GM12878 (cell line): ENCODE measurements around the gene GLO1. TPM values are rescaled to one million over a fixed set of nuclear protein-coding genes. Genes with fewer than 3 reads are reported as not detected.

Experiments used
- ATAC-seq: fragments of 200-7000 bp; cut with Tn5 transposase; 3 replicates; pipeline ENCODE4 v1.9.1; 2020; ENCODE audit warnings: mild to moderate bottlenecking, moderate library complexity
- BruUV-seq: library from RNA; stranded (reverse); fragments of 400-500 nt; replicated peaks from 2 replicates; lab custom pipeline; 2021; lab: Mats Ljungman, UMichigan
- CTCF ChIA-PET: fragments of 300-600 bp; sonication (Branson Sonifier 250); formaldehyde crosslinking; extraction: SDS; loops from one replicate; lab custom pipeline; 2021; ENCODE audit warnings: inconsistent platforms; lab: Yijun Ruan, JAX
- POLR2A ChIA-PET: fragments of 350-600 bp; formaldehyde crosslinking; extraction: SDS; loops from one replicate; lab custom pipeline; 2021; ENCODE audit warnings: inconsistent platforms; lab: Charles Lee
- RAD21 ChIA-PET: fragments of 300-600 bp; sonication (Branson Sonifier 250); formaldehyde crosslinking; loops from one replicate; lab custom pipeline; 2023; ENCODE audit warnings: antibody characterized with exemption; ENCODE audit not compliant: unreplicated experiment; lab: Charles Lee
- SMC1A ChIA-PET: fragments of 300-600 bp; sonication (Branson Sonifier 250); formaldehyde crosslinking; loops from one replicate; lab custom pipeline; 2023; ENCODE audit not compliant: unreplicated experiment, uncharacterized antibody; lab: Charles Lee
- DNase-seq: peaks from one replicate; pipeline ENCODE4 v3.0.0-alpha.2; 2011; ENCODE audit warnings: low read depth, low spot score
- FAIRE-seq: peaks from 3 replicates; lab custom pipeline; 2011; peaks lifted over from hg19 to GRCh38; lab: Jason Lieb, UNC
- H2AFZ ChIP-seq: 2 replicates; pipeline ENCODE4 v1.6.0; 2011; ENCODE audit warnings: low read depth, low read length, control low read depth; ENCODE audit not compliant: control insufficient read depth
- H3K27ac ChIP-seq: 2 replicates; pipeline ENCODE4 v1.5.1; 2011; ENCODE audit warnings: control low read depth; ENCODE audit not compliant: control insufficient read depth, insufficient read depth
- H3K27me3 ChIP-seq, 2 experiments: replicated peaks in 1 of 2; 2 replicates each; pipeline versions ENCODE4 v1.6.0 to v1.6.1; 2011; ENCODE audit warnings: low read length in 1 of 2; ENCODE audit not compliant: control insufficient read depth in 2 of 2, insufficient read depth in 2 of 2
- H3K36me3 ChIP-seq, 2 experiments: 2 replicates each; pipeline ENCODE4 v1.5.1; 2011; ENCODE audit warnings: low read length in 1 of 2; ENCODE audit not compliant: control insufficient read depth in 2 of 2, insufficient read depth in 2 of 2
- H3K4me1 ChIP-seq: 2 replicates; pipeline ENCODE4 v1.6.1; 2011; ENCODE audit warnings: mild to moderate bottlenecking, low read length, moderate library complexity, mixed read lengths; ENCODE audit not compliant: control insufficient read depth, insufficient read depth
- H3K4me2 ChIP-seq: 2 replicates; pipeline ENCODE4 v1.6.0; 2011; ENCODE audit warnings: control low read depth; ENCODE audit not compliant: control insufficient read depth, insufficient read depth
- H3K4me3 ChIP-seq: fragments of 200-600 bp; sonication (generic); 2 replicates; pipeline ENCODE4 v1.5.1; 2016
- H3K79me2 ChIP-seq: 2 replicates; pipeline ENCODE4 v1.6.0; 2011; ENCODE audit warnings: low read length; ENCODE audit not compliant: control insufficient read depth, insufficient read depth
- H3K9ac ChIP-seq: 2 replicates; pipeline ENCODE4 v1.8.0; 2011; ENCODE audit warnings: low read length, control low read depth, mixed read lengths; ENCODE audit not compliant: control insufficient read depth, insufficient read depth
- H3K9me3 ChIP-seq: replicated peaks from 3 replicates; pipeline ENCODE4 v1.5.1; 2011; ENCODE audit warnings: mild to moderate bottlenecking, low read length; ENCODE audit not compliant: control insufficient read depth, insufficient read depth
- H4K20me1 ChIP-seq: 2 replicates; pipeline ENCODE4 v1.6.0; 2011; ENCODE audit not compliant: control insufficient read depth, insufficient read depth
- ESRRA ChIP-seq: IDR thresholded peaks from 2 replicates; pipeline ENCODE4 v1.6.1; 2012; ENCODE audit warnings: mild to moderate bottlenecking, low read length, improper control_type of control experiment
- HDAC2 ChIP-seq: fragments of 200-600 bp; sonication (generic); IDR thresholded peaks from 2 replicates; pipeline ENCODE4 v1.6.1; 2017
- IKZF1 ChIP-seq: fragments of 450-650 bp; conservative IDR thresholded peaks from 2 replicates; pipeline ENCODE4 v1.6.1; 2017; ENCODE audit warnings: antibody characterized with exemption, mild to moderate bottlenecking
- MEF2A ChIP-seq: IDR thresholded peaks from 2 replicates; pipeline ENCODE4 v1.6.1; 2011; ENCODE audit warnings: low read depth, mild to moderate bottlenecking, low read length, moderate library complexity; ENCODE audit not compliant: insufficient read depth
- MXI1 ChIP-seq: fragments of 150-350 bp; IDR thresholded peaks from 2 replicates; pipeline ENCODE4 v1.6.1; 2011; ENCODE audit warnings: low read depth, mild to moderate bottlenecking, inconsistent platforms, low read length, improper control_type of control experiment
- RAD21 ChIP-seq: IDR thresholded peaks from 2 replicates; pipeline ENCODE4 v1.6.1; 2011; ENCODE audit warnings: mild to moderate bottlenecking, low read depth, low read length, moderate library complexity; ENCODE audit not compliant: insufficient read depth
- RELB ChIP-seq: fragments of 450-650 bp; IDR thresholded peaks from 2 replicates; pipeline ENCODE4 v1.6.1; 2017; ENCODE audit warnings: low read depth, mild to moderate bottlenecking, moderate library complexity
- YBX1 ChIP-seq: fragments of 450-650 bp; IDR thresholded peaks from 2 replicates; pipeline ENCODE4 v1.6.1; 2016; ENCODE audit warnings: antibody characterized with exemption
- YY1 ChIP-seq: IDR thresholded peaks from 2 replicates; pipeline ENCODE4 v1.6.1; 2011; ENCODE audit warnings: low read depth, mild to moderate bottlenecking, low read length
- ZNF592 ChIP-seq: fragments of 450-650 bp; IDR thresholded peaks from 2 replicates; pipeline ENCODE4 v1.6.1; 2017; ENCODE audit warnings: mild to moderate bottlenecking, moderate library complexity
- ZNF687 ChIP-seq: fragments of 450-650 bp; IDR thresholded peaks from 2 replicates; pipeline ENCODE4 v1.6.1; 2017; ENCODE audit warnings: mild to moderate bottlenecking, moderate library complexity
- WGBS: methylation state at CpG from one replicate; pipeline ENCODE4 v1.1.6; 2016; ENCODE audit warnings: low lambda C conversion rate; ENCODE audit not compliant: insufficient replicate concordance, insufficient coverage; ENCODE audit errors: missing lambda C conversion rate; 5-methylcytosine and 5-hydroxymethylcytosine counted together
- in situ Hi-C: fragments of 300-500 bp; cut with MboI; formaldehyde crosslinking; loops from 9 replicates; pipeline ENCODE4 v1.14.3; 2018; ENCODE audit warnings: mixed read lengths
- intact Hi-C: fragments of 100-400 bp; cut with micrococcal nuclease; formaldehyde crosslinking; loops from one replicate; pipeline ENCODE4 v1.14.2; 2022; ENCODE audit not compliant: unreplicated experiment
- polyA plus RNA-seq, 11 experiments: library from polyadenylated mRNA; depleted of rRNA in 4 of 11; unstranded in 6 of 11; stranded (reverse) in 5 of 11; fragments of >200 nt; fragmentation: Nextera tagmentation in 4 of 11; fragmentation: Illumina TruSeq in 1 of 11; extraction: Ambion mirVana in 4 of 11; extraction: Trizol in 1 of 11; gene quantifications; 1 replicate in 1 of 11; 2 replicates in 10 of 11; pipeline versions ENCODE4 v1.2.1 to v1.2.3, GENCODE V29; 2011 to 2016; ENCODE audit warnings: inconsistent platforms in 2 of 11, missing spikeins in 2 of 11, low read depth in 1 of 11
- total RNA-seq, 4 experiments: library from RNA; depleted of rRNA in 3 of 4; stranded (reverse); fragments of >200 nt in 3 of 4; fragmentation: Illumina TruSeq in 1 of 4; extraction: Trizol in 1 of 4; gene quantifications; 2 replicates each; pipeline versions ENCODE4 v1.2.1 to v1.2.3, GENCODE V29; 2013 to 2021

Gene GLO1
- total and polyA plus RNA-seq, 10 of the 15 experiments (the other 5 are each of a cell fraction or from before 2014, with no cell fraction given) = 105 to 227 (median 150) TPM

- Histone ChIP-seq H3K4me3 (no peak overlapping the region), H3K9me3 (no peaks in the 10 kb centered on the region; the same call in 2 of the 3 replicates), H4K20me1 (no peaks in the 10 kb centered on the region), H3K4me2 (no peak overlapping the region), H2AFZ (no peak overlapping the region), H3K9ac (no peak overlapping the region), H3K79me2 (no peaks in the 10 kb centered on the region), H3K27me3 (no peaks in the 10 kb centered on the region), H3K4me1 (peaks cover 18% of the 10 kb centered on the region), H3K36me3 (peaks cover 0 to 5% of the 10 kb centered on the region in 2 experiments; a peak in 2 of 4 replicates), H3K27ac (no peak overlapping the region)
- peak; percentile 97 for FAIRE-seq
- peak; percentile 55 for DNase-seq
- intact Hi-C loops = loop anchor here (2.0 to 10.0 kb wide), 4 partner anchors 100 to 977 kb away; partner anchors contain the start of gene MDGA1
- in situ Hi-C loops = no loop called here
- peak; percentile 91 for ATAC-seq
- SMC1A ChIA-PET = interaction anchor here (1.2 to 2.4 kb wide), 4 partner anchors 14 to 158 kb away, joined by 3 to 12 read pairs (median 4); no protein-coding TSS in a partner anchor
- RAD21 ChIA-PET = interaction anchor here (0.8 to 1.9 kb wide), 3 partner anchors 17 to 178 kb away, joined by 3 to 10 read pairs (median 3); no protein-coding TSS in a partner anchor
- WGBS = 0% methylated on average over 2 of the region's 2 CpGs
- POLR2A ChIA-PET = no interaction called here
- CTCF ChIA-PET = interaction anchor here (1.1 to 2.0 kb wide), 6 partner anchors 17 to 174 kb away, joined by 3 to 8 read pairs (median 4); no protein-coding TSS in a partner anchor
- BruUV-seq = no TSS peak
- no peak for TF ChIP-seq MXI1
- no peak for TF ChIP-seq ZNF592
- no peak for TF ChIP-seq ESRRA
- TF ChIP-seq ZNF687 = no peak
- no peak for TF ChIP-seq MEF2A
- TF ChIP-seq IKZF1 = peak; percentile 35
- TF ChIP-seq RAD21 = peak; percentile 86
- no peak for TF ChIP-seq HDAC2
- TF ChIP-seq YBX1 = no peak
- TF ChIP-seq RELB = peak; percentile 57; the same call in 1 of the 2 replicates
- 0 out of 2 replicates have a peak, but pooled peaks have one; percentile 21 for TF ChIP-seq YY1
Measured at GRCh38 chr6:38671885-38672467, 31.0 kb downstream of the GLO1 start.
